GM10248 (cell line): ENCODE data around the gene NUCB1.
"Not testable (repeated sequence)": the region's sequence is repeated elsewhere in the genome, so short reads cannot be mapped to it uniquely, and the experiment has no call there.

ENCODE experiments used
- CTCF ChIA-PET: fragments of 300-600 bp; sonication (Branson Sonifier 250); formaldehyde crosslinking; extraction: SDS; loops from one replicate; lab custom pipeline; 2021; ENCODE audit warnings: antibody characterized with exemption; lab: Yijun Ruan, JAX
- POLR2A ChIA-PET: fragments of 350-650 bp; sonication (Branson Sonifier 250); formaldehyde crosslinking; extraction: SDS; loops from one replicate; lab custom pipeline; 2020; ENCODE audit warnings: antibody characterized with exemption; lab: Yijun Ruan, JAX
- DNase-seq: peaks from one replicate; pipeline ENCODE4 v3.0.0; 2012; ENCODE audit errors: extremely low spot score
- CTCF ChIP-seq: IDR thresholded peaks from 2 replicates; pipeline ENCODE4 v1.5.1; 2012; ENCODE audit warnings: mild to moderate bottlenecking, low read depth; ENCODE audit errors: extremely low read depth, missing control alignments, control extremely low read depth

The NUCB1 gene

GRCh38 chr19:48867123-48867745 lies 32.9 kb upstream of the NUCB1 start:
- DNase-seq, result no peak
- no peak for TF ChIP-seq CTCF
- ChIA-PET POLR2A (no interaction called here), CTCF (interaction anchor here (1.0 to 4.7 kb wide), 3 partner anchors 13 to 72 kb away, joined by 3 to 24 read pairs (median 7); no protein-coding TSS in a partner anchor)

GRCh38 chr19:48867746-48868113 lies 32.4 kb upstream of the NUCB1 start:
- no peak for TF ChIP-seq CTCF
- DNase-seq, result no peak
- ChIA-PET CTCF (interaction anchor here (1.9 to 4.7 kb wide), 2 partner anchors 25 to 72 kb away, joined by 7 to 24 read pairs; no protein-coding TSS in a partner anchor), POLR2A (interaction anchor here (0.7 kb wide), 1 partner anchor 53 kb away, joined by 4 read pairs; no protein-coding TSS in a partner anchor)

GRCh38 chr19:48868114-48868886 lies 31.8 kb upstream of the NUCB1 start, which contains the start of gene PLEKHA4:
TSS of gene PLEKHA4 (minus strand) at chr19:48868617. CDS start at chr19:48867620, 997 bp downstream.
- POLR2A ChIA-PET, result interaction anchor here (0.7 kb wide), 1 partner anchor 54 kb away, joined by 4 read pairs; no protein-coding TSS in a partner anchor
- no peak for DNase-seq
- CTCF ChIA-PET, result interaction anchor here (1.5 to 4.7 kb wide), 2 partner anchors 26 kb away, joined by 5 to 24 read pairs; no protein-coding TSS in a partner anchor
- no peak for TF ChIP-seq CTCF

- TF ChIP-seq CTCF, result no peak
- CTCF ChIA-PET, result interaction anchor here (1.5 kb wide), 1 partner anchor 28 kb away, joined by 5 read pairs; no protein-coding TSS in a partner anchor
- DNase-seq, result no peak
- POLR2A ChIA-PET, result interaction anchor here (0.6 to 2.0 kb wide), 3 partner anchors 95 to 464 kb away, joined by 3 to 4 read pairs (median 3); partner anchors contain the start of genes FTL and RPL18
These were observed 30.1 kb upstream of the NUCB1 start for GRCh38 chr19:48870048-48870447.

GRCh38 chr19:48871471-48872181 lies 28.5 kb upstream of the NUCB1 start:
- DNase-seq, result not testable (repeated sequence)
- CTCF ChIA-PET, result interaction anchor here (0.7 to 2.2 kb wide), 3 partner anchors 29 to 128 kb away, joined by 3 to 9 read pairs (median 4); no protein-coding TSS in a partner anchor

GRCh38 chr19:48872182-48872883 lies 27.8 kb upstream of the NUCB1 start, which contains the start of gene PPP1R15A:
TSS of gene PPP1R15A (plus strand) at chr19:48872421. CDS start at chr19:48873234, 813 bp downstream.
- TF ChIP-seq CTCF, result no peak
- CTCF ChIA-PET, result interaction anchor here (0.7 to 2.2 kb wide), 5 partner anchors 30 to 127 kb away, joined by 3 to 10 read pairs (median 5); no protein-coding TSS in a partner anchor
- peak; percentile 97 for DNase-seq
- POLR2A ChIA-PET, result interaction anchor here (0.5 to 5.3 kb wide), 33 partner anchors 8 to 259 kb away, joined by 3 to 67 read pairs (median 4); partner anchors contain the start of genes BCAT2, DHDH, FTL and GYS1

More at GRCh38 chr19:48871471-48872181, 28.5 kb upstream of the NUCB1 start:
- POLR2A ChIA-PET, result interaction anchor here (0.6 to 5.3 kb wide), 28 partner anchors 10 to 260 kb away, joined by 3 to 67 read pairs (median 4); partner anchors contain the start of genes DHDH, FTL, GYS1 and NUCB1
